ENCODE measurements around the gene COX20.

The COX20 gene

GRCh38 chr1:244850099-244850852 is 14.8 kb downstream of the COX20 start:
- in situ Hi-C loops (cut with MboI; ENCODE audit: low sequenced_read_pairs), result loop anchor here (10.0 kb wide), 1 partner anchor 115 kb away; a partner anchor contains a TSS

- in situ Hi-C loops (cut with MboI; ENCODE audit: low sequenced_read_pairs), result loop anchor here (10.0 kb wide), 1 partner anchor 114 kb away; a partner anchor contains a TSS
These were observed 15.4 kb downstream of the COX20 start for GRCh38 chr1:244850896-244851295.

- in situ Hi-C loops (cut with MboI; ENCODE audit: low sequenced_read_pairs), result loop anchor here (10.0 kb wide), 1 partner anchor 113 kb away; a partner anchor contains a TSS
These were observed 16.2 kb downstream of the COX20 start for GRCh38 chr1:244851546-244852231.

- in situ Hi-C loops (cut with MboI; ENCODE audit: low sequenced_read_pairs), result loop anchor here (10.0 kb wide), 1 partner anchor 112 kb away; a partner anchor contains a TSS
These were observed 17.2 kb downstream of the COX20 start for GRCh38 chr1:244852694-244853093.

- in situ Hi-C loops (cut with MboI; ENCODE audit: low sequenced_read_pairs), result loop anchor here (10.0 kb wide), 1 partner anchor 111 kb away; a partner anchor contains a TSS
These were observed 18.7 kb downstream of the COX20 start for GRCh38 chr1:244854166-244854565.

GRCh38 chr1:244854865-244855578 is 19.6 kb downstream of the COX20 start:
- in situ Hi-C loops (cut with MboI; ENCODE audit: low sequenced_read_pairs), result loop anchor here (10.0 kb wide), 1 partner anchor 110 kb away; a partner anchor contains a TSS

GRCh38 chr1:244857761-244858160 is 22.3 kb downstream of the COX20 start:
- in situ Hi-C loops (cut with MboI; ENCODE audit: low sequenced_read_pairs), result loop anchor here (10.0 kb wide), 1 partner anchor 107 kb away; a partner anchor contains a TSS

- in situ Hi-C loops (cut with MboI; ENCODE audit: low sequenced_read_pairs), result loop anchor here (10.0 kb wide), 1 partner anchor 106 kb away; a partner anchor contains a TSS
These were observed 22.9 kb downstream of the COX20 start for GRCh38 chr1:244858357-244858756.

- in situ Hi-C loops (cut with MboI; ENCODE audit: low sequenced_read_pairs), result no loop called here
These were observed 24.6 kb downstream of the COX20 start for GRCh38 chr1:244860078-244860477.

GRCh38 chr1:244860914-244861610 is 25.6 kb downstream of the COX20 start:
- in situ Hi-C loops (cut with MboI; ENCODE audit: low sequenced_read_pairs), result no loop called here

- in situ Hi-C loops (cut with MboI; ENCODE audit: low sequenced_read_pairs), result no loop called here
These were observed 26.2 kb downstream of the COX20 start for GRCh38 chr1:244861683-244862082.

- in situ Hi-C loops (cut with MboI; ENCODE audit: low sequenced_read_pairs), result no loop called here
These were observed 26.9 kb downstream of the COX20 start for GRCh38 chr1:244862354-244862698.

GRCh38 chr1:244862699-244863490 is 27.4 kb downstream of the COX20 start:
- in situ Hi-C loops (cut with MboI; ENCODE audit: low sequenced_read_pairs), result no loop called here

GRCh38 chr1:244863491-244864252 is 28.2 kb downstream of the COX20 start:
- in situ Hi-C loops (cut with MboI; ENCODE audit: low sequenced_read_pairs), result no loop called here

- in situ Hi-C loops (cut with MboI; ENCODE audit: low sequenced_read_pairs), result no loop called here
These were observed 29.0 kb downstream of the COX20 start, which contains the start of gene HNRNPU for GRCh38 chr1:244864253-244865027. TSS of gene HNRNPU (minus strand) at chr1:244864543. CDS start at chr1:244864307, 236 bp downstream.

- in situ Hi-C loops (cut with MboI; ENCODE audit: low sequenced_read_pairs), result no loop called here
These were observed 29.5 kb downstream of the COX20 start for GRCh38 chr1:244865028-244865371.

- in situ Hi-C loops (cut with MboI; ENCODE audit: low sequenced_read_pairs), result no loop called here
These were observed 30.4 kb downstream of the COX20 start for GRCh38 chr1:244865820-244866219.

- in situ Hi-C loops (cut with MboI; ENCODE audit: low sequenced_read_pairs), result no loop called here
These were observed 30.9 kb downstream of the COX20 start for GRCh38 chr1:244866355-244866754.
